Measurements from ENCODE around the gene PTPRF.

The PTPRF gene

DNA sequence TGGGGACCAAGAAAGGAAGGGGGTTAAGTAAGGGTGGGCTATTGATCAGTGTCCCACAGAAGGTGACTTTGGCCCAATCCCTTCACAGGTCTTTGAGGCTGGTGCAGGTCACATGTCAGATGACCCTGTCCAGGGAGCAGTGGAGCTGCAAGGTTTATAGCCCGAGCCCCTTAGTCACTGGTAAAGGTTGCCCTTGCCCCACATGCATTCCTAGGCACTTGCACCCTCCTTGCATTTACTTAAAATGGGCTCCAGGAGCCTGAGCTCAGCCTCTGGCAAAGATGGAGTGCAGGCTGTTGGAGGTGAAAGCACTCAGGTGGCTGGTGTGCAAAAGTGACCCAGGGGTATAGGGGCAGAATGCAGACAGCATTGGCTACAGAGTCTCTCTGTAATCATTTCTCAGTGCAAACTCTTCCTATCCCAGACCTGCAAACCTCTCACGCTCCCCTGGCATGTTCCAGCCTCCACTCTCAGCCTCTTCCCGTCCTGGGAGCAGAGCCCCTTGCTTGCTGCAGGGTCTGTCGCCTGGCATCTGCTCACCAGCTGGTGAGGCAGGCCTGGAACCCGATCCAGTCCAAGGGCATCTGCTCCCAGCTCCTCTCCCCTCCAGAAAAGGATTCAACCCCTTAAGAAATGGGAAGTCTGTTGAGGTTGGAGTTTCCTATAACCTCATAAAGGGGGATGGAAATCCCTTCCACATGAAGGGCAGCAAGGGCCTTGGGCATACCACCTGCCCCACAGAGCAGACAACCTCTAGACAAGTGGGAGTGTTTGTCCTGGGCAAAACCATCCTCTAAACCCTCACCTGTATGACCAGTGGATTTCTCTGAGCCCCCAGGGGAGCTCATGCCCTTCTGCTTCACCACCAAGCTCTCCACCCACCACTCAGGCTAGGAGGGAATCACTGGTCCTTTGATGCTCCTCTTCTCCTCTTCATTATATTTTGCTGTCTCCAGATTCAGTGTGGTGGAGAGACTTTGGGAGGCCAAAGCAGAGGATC, 23.1 kb upstream of the PTPRF start:
- TF ChIP-seq, protein P1, sequence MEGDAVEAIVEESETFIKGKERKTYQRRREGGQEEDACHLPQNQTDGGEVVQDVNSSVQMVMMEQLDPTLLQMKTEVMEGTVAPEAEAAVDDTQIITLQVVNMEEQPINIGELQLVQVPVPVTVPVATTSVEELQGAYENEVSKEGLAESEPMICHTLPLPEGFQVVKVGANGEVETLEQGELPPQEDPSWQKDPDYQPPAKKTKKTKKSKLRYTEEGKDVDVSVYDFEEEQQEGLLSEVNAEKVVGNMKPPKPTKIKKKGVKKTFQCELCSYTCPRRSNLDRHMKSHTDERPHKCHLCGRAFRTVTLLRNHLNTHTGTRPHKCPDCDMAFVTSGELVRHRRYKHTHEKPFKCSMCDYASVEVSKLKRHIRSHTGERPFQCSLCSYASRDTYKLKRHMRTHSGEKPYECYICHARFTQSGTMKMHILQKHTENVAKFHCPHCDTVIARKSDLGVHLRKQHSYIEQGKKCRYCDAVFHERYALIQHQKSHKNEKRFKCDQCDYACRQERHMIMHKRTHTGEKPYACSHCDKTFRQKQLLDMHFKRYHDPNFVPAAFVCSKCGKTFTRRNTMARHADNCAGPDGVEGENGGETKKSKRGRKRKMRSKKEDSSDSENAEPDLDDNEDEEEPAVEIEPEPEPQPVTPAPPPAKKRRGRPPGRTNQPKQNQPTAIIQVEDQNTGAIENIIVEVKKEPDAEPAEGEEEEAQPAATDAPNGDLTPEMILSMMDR (conservative IDR thresholded peaks at IDR 0.05; ENCODE audit: low read depth, low read length), result no peak
- no peak overlapping the region for H3K4me3 ChIP-seq (ENCODE audit: low read length)
- DNase-seq (ENCODE audit: low read depth), result no peak

- no peak overlapping the region for H3K4me3 ChIP-seq (ENCODE audit: low read length)
- TF ChIP-seq, protein P1 (conservative IDR thresholded peaks at IDR 0.05; ENCODE audit: low read depth, low read length), result no peak
- DNase-seq (ENCODE audit: low read depth), result no peak
Measured at GRCh38 chr1:43509007-43509739, 21.5 kb upstream of the PTPRF start.

DNA sequence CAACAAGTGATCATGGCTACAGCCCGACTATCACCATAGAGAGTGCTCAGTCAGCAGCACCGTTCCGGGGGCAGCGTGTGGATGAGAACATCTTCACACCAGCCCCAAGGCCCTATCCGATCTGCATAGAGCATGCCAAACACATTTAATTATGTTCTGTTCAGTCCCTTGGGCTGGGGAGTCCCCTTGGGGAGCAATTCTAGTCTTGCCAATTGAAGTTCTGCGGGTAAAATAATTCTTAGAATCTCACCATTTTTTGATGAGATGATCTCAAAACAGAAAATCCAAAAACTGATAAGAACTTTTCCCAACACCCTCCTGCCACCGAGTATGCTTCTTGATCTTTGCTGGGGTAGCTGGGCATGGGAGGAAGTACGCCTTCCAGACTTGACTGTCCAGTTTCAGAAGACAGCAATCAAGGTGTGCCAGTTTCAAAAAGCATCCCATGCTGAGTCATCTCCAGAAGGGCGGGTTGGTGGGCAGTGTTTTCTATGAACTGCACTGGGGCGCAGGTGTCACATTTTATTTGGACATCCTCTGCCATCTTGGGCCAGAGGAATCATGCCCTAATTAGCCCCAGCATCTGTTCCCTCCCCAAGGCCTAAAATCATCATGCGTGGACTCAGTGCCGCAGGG, 20.8 kb upstream of the PTPRF start:
- DNase-seq (ENCODE audit: low read depth), result no peak
- H3K4me3 ChIP-seq (ENCODE audit: low read length), result no peak overlapping the region
- TF ChIP-seq, protein P1 (conservative IDR thresholded peaks at IDR 0.05; ENCODE audit: low read depth, low read length), result no peak

- TF ChIP-seq, protein P1 (conservative IDR thresholded peaks at IDR 0.05; ENCODE audit: low read depth, low read length), result no peak
- no peak overlapping the region for H3K4me3 ChIP-seq (ENCODE audit: low read length)
- no peak for DNase-seq (ENCODE audit: low read depth)
Measured at GRCh38 chr1:43510621-43511020, 20.1 kb upstream of the PTPRF start.

DNA sequence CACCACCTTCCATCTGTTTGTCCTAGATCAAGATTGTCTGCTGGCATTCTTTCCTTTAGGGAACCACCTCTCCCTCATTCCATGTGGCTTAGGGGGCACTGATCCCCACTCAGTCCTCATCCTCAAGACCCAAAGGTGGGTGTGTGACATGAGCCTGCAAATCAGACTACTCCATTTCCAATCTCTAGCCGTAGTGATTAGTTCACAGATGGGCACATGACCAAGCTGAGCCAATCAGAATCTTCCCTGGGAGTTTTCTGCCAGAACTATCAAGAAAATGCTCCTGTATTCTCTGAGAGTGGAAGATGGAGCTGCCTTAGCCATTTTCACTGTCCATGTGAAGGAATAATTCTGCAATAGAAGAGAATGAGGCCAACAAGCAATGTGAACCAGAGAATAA, 19.3 kb upstream of the PTPRF start:
- DNase-seq (ENCODE audit: low read depth), result no peak
- H3K4me3 ChIP-seq (ENCODE audit: low read length), result no peak overlapping the region
- TF ChIP-seq, protein P1 (conservative IDR thresholded peaks at IDR 0.05; ENCODE audit: low read depth, low read length), result no peak

DNA sequence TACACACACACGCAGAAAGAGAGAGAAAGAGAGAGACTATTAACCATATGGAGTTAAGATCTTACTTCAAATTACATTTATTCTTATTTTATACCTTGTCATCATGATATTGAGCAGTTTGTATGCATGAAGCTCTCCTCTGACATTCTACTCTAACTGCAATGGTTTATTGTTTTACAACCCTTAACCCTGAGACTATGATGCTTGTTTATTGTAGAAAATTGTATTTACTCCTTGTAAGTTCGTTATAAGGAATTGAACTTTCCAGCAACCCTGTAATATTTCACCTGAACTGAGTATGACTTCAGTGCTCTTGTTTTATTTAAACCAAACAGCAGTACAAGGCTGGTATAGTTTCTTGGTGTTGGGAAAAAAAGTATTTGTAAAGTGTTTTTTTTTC, 18.6 kb upstream of the PTPRF start:
- no peak overlapping the region for H3K4me3 ChIP-seq (ENCODE audit: low read length)
- TF ChIP-seq, protein P1 (conservative IDR thresholded peaks at IDR 0.05; ENCODE audit: low read depth, low read length), result no peak
- no peak for DNase-seq (ENCODE audit: low read depth)
